GM20431 (cell line): Measurements from ENCODE around the gene KANSL2.
"Not testable (repeated sequence)": the region's sequence is repeated elsewhere in the genome, so short reads cannot be mapped to it uniquely, and the experiment has no call there.

Experiments
- in situ Hi-C: fragments of 300-500 bp; cut with MseI, MboI; formaldehyde crosslinking; loops from one replicate; pipeline ENCODE4 v1.15.0; 2020; ENCODE audit warnings: low sequenced_read_pairs; ENCODE audit not compliant: unreplicated experiment

The KANSL2 gene

DNA sequence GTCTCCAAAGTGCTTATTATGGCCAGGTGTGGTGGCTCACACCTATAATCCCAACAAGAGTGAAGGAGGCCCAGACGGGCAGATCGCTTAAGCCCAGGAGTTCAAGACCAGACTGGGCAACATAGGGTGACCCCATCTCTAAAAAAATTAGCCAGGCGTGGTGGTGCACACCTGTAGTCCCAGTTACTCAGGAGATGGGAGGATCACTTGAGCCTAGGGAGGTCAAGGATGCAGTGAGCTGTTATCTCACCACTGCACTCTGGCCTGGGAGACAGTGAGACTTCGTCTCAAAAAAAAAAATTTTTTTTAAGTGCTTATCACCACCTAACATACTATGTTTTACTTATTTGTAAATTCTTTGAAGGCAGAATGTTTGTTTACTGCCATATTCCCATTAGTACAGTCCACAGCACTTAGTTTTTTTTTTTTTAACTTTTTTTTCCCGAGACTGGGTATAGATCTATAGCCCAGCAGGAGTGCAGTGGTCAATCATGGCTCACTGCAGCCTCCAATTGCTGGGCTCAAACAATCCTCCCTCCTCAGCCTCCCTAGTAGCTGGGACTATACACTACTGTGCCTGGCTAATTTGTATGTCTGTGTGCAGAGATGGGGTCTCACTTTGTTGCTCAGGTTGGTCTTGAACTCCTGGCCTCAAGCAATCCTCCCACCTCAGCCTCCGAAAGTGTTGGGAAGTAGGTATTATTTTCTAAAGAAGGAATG is 4.7 kb upstream of the KANSL2 start:
- in situ Hi-C loops: no loop called here

DNA sequence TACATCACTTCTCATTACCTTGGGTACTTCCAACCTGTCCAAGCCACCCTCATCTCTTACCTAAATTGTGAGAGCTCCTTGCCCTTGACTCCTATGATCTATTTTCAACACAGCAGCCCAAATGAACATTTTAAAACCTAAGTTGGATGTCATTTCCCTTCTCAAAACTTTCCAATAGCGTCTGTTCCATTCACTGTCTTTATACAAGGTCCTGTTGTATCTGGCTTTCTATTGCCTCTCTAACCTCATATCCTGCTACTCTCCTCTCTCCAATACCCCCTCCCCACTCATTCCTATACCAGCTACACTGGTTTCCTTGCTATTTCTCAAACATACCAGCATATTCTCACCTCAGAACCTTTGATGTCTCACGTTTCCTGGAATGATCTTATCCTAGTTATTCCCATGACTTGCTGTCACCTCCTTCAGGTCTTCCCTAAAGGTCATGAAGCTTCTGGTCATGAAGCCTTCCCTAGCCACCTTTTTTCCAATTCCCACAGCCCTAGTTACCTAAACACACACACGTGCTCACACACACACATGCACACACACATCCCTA is 4.1 kb upstream of the KANSL2 start:
- in situ Hi-C loops: no loop called here

DNA sequence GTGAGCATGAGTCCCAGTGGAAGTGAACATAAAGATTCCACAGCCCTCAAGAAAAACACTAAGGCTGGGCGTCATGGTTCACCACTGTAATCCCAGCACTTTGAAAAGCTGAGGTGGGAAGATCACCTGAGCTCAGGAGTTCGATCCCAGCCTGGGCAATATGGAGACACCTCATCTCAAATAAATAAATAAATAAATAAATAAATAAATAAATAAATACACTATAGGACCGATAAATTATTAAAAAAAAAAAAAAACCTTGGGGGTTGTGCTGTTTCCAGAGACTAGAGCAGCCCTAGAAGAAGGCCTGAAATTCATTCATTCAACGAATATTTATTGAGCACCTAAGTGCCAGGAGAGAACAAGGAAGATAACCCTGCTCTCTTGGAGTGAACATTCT is 1.5 kb upstream of the KANSL2 start:
- in situ Hi-C loops: no loop called here

DNA sequence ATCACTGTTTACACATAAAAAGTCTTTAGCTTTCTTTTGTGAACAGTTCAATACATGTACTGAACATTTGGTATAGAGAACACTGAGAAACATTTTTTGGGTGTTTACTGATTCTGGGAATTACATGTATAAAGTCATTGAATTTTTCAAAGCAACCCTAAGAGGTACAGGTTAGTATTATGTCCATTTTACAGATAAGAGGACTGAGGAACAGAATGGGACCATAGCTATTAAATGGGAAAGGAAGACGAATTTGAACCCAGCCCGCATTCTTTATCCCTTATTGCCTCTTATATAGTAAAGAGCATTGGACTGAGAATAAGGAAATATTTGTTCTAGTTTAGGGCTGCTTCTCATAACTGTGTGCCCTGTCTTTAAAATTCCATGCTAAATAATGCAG is 889 bp upstream of the KANSL2 start:
- in situ Hi-C loops: no loop called here

DNA sequence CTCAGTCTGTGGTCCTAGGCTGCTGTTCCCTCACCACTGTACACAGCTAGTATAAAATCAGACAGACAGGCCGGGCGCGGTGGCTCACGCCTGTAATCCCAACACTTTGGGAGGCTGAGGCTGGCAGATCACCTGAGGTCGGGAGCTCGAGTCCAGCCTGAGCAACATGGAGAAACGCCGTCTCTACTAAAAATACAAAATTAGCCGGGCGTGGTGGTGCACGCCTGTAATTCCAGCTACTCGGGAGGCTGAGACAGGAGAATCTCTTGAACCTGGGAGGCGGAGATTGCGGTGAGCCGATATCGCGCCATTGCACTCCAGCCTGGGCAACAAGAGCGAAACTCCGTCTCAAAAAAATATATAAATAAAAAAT is 481 bp upstream of the KANSL2 start:
- in situ Hi-C loops: not testable (repeated sequence)

DNA sequence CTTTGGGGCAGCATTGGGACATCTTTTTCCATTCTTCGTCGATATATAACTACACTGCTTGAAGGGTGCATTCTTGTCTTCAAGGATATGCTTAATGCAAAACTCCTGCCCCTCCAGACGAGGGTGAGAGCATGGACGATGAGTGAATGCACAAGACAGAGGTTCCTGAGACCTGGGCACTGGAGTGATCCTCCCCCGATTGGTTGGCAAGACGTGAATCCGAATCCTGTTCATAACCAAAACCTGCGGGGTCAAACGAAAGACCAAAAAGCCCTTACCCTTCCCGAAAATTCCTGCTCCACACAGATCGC is 684 bp downstream of the KANSL2 start:
- in situ Hi-C loops: no loop called here

DNA sequence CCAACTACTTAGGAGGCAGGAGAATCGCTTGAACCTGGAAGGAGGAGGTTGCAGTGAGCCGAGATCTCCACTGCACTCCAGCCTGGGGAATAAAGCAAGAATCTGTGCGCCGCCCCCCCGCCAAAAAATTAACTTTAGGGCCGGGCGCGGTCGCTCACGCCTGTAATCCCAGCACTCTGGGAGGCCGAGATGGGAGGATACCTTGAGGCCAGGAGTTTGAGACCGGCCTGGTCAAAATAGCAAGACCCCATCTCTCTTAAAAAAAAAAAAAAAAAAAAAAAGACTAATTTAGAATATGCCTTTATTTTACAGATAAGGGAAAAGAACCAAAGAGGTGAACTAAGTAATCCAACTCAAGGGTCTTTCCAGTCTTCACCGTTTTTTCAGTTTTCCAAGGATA is 1.2 kb downstream of the KANSL2 start:
- in situ Hi-C loops: no loop called here

DNA sequence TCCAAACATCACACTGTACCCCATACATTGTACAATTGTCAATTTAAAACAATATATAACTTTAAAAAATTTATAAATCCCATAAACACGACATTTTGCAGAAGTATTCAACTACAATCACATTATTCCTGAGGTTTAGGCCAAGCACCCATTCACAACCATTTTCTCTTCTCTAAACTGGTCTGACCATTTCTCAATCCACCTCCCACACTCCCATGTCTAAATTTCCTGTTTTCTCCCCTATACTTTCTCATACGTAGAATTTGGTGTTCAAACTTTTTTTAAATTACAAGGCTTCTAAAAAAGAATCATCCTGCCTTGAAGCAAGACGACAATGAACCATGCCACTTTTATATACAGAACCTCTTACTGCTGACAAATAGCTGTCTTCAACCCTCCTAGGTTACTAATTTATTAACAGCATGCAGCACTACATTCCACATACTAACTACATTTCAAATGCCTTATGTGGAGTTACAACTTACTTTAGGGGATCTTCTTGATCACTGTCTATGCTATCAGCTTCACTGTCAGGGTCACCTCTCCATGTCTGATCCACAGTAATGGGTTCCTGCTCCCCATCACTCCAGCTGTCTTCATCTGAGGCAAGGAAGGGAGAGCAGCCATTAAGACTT is 3.4 kb downstream of the KANSL2 start:
- in situ Hi-C loops: no loop called here

DNA sequence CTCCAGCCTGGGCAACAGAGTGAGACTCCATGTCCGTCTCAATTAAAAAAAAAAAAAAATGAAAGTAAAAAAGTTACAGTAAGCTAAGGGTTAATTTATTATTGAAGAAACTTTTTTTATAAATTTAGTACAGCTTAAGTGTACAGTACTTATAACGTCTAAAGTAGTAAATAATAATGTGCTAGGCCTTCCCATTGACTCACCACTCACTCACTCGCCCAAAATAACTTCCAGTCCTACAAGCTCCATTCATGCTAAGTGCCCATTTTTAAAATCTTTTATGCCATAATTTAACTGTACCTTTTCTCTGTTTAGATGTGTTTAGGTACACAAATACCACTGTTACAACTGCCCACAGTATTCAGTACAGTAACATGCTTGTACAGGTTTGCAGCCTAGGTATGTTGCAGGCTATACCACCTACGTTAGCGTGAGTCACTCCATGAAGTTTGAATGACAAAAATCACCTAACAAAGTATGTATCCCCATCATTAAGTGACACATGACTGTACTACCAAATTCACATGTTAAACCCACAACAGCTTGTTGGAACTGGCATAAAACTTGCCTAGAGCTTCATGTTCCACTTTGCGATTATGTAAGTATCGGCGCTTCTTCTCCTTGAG is 10.7 kb downstream of the KANSL2 start:
- in situ Hi-C loops: no loop called here

DNA sequence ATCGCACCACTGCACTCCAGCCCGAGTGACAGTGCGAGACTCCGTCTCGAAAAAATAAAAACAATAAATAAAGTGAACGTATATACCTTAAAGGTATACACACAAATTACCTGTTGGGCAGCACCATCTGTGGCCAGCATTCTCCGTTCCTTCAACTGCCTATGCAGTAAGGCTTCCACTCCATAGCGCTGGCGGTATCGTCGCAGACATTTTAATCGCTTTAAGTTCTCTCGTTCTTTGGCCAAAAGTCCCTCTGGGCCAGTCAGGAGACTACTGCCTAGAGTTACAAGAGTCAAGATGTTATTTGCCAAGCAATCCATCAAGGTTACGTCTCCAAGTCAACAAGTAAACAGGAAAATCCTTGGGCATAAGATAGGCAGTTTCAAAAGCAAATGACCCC is 13.0 kb downstream of the KANSL2 start:
- in situ Hi-C loops: no loop called here

DNA sequence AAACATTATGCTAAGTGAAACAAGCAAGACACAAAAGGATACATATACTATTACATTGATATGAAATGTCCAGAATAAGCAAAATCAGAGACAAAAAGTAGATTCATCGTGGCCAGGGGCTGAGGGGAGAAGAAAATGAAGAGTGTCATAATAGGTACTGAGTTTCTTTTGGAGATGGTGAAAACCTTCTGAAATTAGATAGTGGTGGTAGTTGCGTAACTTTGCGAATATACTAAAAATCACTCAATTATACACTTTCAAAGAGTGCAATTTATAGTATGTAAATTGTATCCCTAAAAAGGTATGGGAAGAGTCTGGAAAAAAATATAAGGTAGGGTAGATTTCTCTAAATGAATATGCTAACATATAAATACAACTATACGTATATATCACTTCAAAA is 22.2 kb downstream of the KANSL2 start:
- in situ Hi-C loops: no loop called here

DNA sequence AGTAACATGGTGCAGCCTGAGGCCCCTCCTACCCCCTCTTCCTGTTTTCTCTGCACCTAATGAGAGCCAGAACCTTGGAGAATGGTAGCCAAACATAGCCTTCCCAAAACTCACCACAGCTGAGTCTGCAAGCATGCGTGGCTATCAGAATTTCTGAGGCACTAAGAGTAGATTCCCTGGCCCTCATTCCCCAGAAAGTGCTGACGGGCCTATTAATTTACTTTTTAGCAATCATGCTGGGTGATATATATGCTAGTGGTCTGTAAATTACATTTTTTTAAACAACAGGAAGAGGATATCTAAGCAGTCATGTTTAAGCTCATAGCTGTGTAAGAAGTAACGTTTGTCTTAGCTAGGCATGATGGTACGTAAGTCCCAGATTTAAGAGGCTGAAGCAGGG is 30.4 kb downstream of the KANSL2 start:
- in situ Hi-C loops: no loop called here

DNA sequence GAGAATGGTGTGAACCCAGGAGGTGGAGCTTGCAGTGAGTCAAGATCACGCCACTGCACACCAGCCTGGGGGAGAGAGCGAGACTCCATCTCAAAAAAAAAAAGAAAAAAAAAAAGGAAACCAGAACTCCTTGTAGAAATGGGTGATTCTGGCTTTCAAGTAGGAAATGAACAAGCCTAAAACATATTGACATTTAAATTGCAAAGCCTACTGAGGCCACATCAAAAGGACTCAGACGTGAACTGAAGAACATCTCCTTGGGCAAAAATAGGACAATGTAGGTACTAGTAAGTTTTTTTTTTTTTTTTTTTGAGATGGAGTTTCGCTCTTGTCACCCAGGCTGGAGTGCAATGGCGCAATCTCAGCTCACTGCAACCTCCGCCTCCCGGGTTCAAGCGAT is 36.7 kb downstream of the KANSL2 start:
- in situ Hi-C loops: not testable (repeated sequence)

DNA sequence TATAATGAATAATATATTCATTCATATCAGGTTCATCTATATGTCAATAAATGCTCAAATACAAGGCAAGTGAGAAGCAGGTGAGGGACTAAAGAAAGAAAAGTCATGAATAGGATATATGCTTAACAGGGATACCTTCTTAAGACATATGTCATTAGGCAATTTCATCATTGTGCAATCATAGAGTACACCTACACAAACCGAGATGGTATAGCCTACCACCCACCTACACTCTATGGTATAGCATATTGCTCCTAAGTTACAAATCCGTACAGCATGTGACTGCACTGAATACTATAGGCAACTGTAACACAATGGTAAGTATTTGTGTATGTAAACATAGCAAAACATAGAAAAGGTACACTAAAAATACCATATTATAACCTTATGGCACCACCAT is 39.0 kb downstream of the KANSL2 start:
- in situ Hi-C loops: no loop called here

DNA sequence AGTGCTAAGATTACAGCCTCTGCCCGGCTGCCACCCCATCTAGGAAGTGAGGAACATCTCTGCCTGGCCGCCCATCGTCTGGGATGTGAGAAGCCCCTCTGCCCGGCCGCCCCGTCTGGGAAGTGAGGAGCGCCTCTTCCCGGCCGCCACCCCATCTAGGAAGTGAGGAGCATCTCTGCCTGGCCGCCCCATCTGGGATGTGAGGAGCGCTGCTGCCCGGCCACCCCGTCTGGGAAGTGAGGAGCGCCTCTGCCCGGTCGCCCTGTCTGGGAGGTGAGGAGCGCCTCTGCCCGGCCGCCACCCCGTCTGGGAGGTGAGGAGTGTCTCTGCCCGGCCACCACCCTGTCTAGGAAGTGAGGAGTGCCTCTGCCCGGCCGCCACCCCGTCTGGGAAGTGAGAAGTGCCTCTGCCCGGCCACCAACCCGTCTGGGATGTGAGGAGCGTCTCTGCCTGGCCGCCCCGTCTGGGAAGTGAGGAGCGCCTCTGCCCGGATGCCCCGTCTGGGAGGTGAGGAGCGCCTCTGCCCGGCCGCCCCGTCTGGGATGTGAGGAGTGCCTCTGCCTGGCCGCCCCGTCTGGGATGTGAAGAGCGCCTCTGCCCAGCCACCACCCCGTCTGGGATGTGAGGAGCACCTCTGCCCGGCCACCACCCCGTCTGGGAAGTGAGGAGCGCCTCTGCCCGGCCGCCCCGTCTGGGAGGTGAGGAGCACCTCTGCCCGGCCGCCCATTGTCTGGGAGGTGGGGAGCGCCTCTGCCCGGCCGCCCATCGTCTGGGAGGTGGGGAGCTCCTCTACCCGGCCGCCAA is 40.1 kb downstream of the KANSL2 start:
- in situ Hi-C loops: not testable (repeated sequence)

DNA sequence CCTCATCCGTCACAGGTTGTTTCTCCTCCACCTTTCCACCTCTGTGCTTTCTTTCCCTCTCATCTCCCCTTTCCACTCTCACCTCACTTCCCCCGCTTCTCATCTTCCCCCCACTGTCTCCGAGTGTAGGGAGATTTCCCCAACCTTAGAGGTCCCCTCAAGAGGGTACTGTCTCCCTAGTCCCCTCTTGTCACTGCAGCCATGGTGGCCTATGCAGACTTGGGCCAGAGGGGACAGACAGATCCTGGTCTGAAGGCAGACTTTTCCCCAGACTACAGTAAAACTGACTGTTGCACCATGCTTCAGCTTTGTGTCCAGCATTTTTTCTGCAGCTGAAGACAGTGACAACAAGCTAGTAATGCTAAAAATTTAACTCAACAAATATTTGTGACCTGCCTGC is 41.2 kb downstream of the KANSL2 start:
- in situ Hi-C loops: no loop called here

DNA sequence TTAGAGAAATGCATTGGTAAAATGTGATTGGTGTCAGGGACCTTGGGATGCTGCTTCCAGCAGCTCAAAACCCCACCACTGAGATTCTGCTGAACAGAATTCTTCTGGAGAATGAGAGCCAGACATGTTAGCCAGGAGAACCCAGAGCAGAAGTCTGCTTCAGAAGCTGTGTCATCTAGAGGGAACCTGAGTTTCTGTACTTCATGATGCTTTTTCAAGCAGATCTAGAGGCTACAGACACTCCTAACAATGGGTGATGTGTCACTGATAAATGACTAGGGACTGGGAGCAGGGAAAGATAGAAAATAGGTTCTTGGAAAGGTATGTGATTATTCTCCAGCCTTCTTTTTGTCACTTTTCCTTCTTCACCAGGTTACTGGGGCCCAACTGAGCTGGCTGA is 41.6 kb downstream of the KANSL2 start:
- in situ Hi-C loops: no loop called here

DNA sequence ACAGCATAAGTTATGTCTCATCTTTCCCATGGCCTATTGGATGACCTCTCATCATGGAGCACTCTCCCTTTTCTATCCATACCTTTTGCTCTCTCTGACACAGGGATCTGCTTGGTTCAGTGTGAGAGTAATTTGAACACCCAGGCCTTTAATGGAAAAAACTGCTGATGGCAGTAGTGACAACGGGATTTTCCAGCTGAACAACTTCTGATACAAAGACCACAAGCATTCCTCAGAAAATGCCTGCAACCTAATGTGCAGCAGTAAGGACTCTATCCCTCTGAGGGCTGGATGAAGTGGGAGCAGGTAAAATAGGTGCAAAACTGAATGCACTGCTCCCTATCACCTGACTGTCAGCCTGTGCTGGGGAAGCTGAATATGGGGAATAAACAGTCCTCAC is 51.0 kb downstream of the KANSL2 start:
- in situ Hi-C loops: no loop called here

DNA sequence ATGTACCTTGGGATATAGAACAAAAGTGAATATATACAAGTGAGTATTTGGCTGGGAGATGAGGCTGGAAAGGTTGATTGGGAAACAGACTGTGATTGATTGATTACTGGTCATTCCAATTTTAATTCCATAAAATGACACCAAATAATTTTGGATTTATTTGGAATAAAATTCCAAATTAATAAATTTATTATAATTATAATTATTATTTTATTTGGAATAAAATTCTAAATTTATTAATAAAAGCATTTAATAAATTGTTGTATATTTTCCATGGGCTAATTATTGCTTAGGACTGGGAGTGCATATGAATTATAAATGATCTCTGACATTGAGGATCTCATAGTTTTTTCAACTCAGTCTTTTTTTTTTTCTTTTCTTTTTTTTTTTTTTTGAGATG is 51.7 kb downstream of the KANSL2 start:
- in situ Hi-C loops: no loop called here

DNA sequence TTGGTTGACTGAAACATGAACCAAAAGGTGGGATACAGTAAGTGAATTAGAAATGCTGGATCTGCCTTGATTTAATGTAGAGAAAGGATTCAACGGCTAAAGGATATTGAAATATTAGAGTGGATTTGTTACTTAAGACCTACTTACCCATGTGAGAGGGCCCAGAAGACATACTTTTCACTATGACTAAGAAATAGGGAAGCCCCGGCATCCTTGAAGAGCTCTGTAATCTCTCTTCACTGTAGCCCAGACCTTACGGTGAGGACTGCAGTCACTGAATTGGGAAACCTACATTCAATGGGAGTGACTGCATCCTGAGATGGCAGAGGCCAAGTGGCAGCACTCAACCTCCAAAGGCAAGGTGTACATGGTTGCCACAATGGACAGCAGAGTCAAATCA is 52.5 kb downstream of the KANSL2 start:
- in situ Hi-C loops: no loop called here

DNA sequence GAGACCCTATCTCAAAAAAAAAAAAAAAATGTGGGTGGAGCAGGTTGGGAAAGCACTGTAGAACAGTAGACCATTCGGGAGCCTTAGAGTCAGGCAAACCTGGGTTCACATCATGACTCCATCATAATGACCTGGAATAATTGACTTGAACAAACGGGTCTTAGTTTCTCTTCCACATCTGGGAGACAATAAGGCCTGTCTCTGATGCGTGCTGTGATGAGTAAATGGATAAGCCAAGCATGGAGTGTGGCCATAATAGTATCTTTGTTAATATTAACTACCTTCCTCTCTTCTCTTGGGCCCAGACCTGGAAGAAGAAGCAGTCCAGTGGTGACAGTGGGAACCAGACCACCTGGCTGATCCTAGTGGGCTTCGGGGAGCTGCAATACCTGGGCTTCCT is 54.5 kb downstream of the KANSL2 start:
- in situ Hi-C loops: no loop called here
